PC-9 (cell line): ENCODE data around the gene DIDO1.

Experiments
- CTCF ChIP-seq: fragments of 200-600 bp; sonication (generic); conservative IDR thresholded peaks from 2 replicates; pipeline ENCODE4 v1.6.1; 2017; ENCODE audit warnings: mixed run types, antibody characterized with exemption, mild to moderate bottlenecking, moderate library complexity
- EZH2 ChIP-seq: fragments of 200-600 bp; sonication (generic); IDR thresholded peaks from 2 replicates; pipeline ENCODE4 v1.8.0; 2017; ENCODE audit warnings: antibody characterized with exemption, low read depth

- TF ChIP-seq EZH2 = no peak
- no peak for TF ChIP-seq CTCF
Observed at GRCh38 chr20:62849431-62849830, 76.9 kb downstream of the DIDO1 start.
